Esophagus mucosa (tissue), 1 donor: ENCODE measurements around the gene CCT6A. TPM values are rescaled to one million over a fixed set of nuclear protein-coding genes. Genes with fewer than 3 reads are reported as not detected.
"Not testable (repeated sequence)": the region's sequence is repeated elsewhere in the genome, so short reads cannot be mapped to it uniquely, and the experiment has no call there.

Source experiments
- ATAC-seq: fragments of 200-7000 bp; cut with Tn5 transposase; one replicate; pipeline ENCODE4 v1.9.1; 2020
- total RNA-seq: library from RNA; stranded (reverse); gene quantifications from one replicate; pipeline ENCODE4 v1.2.4, GENCODE V29; 2023
- donor health status: DM: yes; HTN: yes; CAD: no.

The CCT6A gene, protein sequence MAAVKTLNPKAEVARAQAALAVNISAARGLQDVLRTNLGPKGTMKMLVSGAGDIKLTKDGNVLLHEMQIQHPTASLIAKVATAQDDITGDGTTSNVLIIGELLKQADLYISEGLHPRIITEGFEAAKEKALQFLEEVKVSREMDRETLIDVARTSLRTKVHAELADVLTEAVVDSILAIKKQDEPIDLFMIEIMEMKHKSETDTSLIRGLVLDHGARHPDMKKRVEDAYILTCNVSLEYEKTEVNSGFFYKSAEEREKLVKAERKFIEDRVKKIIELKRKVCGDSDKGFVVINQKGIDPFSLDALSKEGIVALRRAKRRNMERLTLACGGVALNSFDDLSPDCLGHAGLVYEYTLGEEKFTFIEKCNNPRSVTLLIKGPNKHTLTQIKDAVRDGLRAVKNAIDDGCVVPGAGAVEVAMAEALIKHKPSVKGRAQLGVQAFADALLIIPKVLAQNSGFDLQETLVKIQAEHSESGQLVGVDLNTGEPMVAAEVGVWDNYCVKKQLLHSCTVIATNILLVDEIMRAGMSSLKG
- total RNA-seq = 81.3 TPM

- peak; percentile 97 for ATAC-seq
Observed at GRCh38 chr7:56051339-56052191, at the start of gene CCT6A, which contains the start of gene PSPH. Gene CCT6A, plus strand, starts transcription at chr7:56051765. Its CDS starts 84 bp downstream, at chr7:56051849. Gene PSPH, minus strand, starts transcription at chr7:56051444. Its CDS starts 30,232 bp downstream, at chr7:56021212.

- ATAC-seq = no peak
Observed at GRCh38 chr7:56003749-56004148, 47.8 kb upstream of the CCT6A start.

DNA sequence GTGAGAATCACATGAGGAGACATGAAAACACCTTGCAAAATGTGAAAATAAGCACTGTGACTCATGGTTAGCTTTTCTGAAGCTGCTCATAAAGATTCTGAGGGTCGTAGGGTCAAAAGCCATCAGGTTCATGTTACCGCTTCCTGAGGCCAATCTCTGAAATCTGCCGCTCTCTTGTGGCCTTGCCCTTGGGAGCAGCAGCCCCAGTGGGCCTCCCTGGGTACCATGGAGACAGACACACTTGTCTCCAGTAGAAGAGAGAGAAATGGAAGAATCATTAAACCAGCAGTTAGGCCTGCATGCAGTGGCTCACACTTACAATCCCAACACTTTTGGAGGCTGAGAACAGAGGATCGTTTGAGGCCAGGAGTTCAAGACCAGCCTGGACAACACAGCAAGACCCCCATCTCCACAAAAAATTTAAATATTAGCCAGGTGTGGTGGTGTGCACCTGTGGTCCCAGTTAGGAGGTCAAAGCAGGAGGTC lies 44.4 kb upstream of the CCT6A start:
- ATAC-seq = no peak

DNA sequence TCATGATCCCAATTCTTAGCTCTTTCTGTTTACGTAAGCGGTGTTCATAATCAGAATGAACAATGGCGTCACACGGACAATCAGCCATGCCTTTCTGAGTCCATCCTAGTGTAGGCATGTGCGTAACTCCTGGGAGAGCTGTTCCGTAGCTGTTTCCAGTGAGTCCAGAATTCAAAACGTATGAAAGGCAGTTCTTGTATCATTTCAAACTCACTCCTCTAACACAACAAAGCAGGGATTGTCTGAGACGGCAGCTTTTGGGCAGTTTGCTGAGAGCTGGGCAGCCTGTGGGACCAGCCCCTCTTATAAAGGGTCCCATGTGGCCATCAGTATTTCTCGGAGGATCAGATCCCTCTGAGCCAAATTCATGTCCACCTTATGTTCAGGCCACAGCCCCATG lies 43.7 kb upstream of the CCT6A start:
- ATAC-seq = no peak

DNA sequence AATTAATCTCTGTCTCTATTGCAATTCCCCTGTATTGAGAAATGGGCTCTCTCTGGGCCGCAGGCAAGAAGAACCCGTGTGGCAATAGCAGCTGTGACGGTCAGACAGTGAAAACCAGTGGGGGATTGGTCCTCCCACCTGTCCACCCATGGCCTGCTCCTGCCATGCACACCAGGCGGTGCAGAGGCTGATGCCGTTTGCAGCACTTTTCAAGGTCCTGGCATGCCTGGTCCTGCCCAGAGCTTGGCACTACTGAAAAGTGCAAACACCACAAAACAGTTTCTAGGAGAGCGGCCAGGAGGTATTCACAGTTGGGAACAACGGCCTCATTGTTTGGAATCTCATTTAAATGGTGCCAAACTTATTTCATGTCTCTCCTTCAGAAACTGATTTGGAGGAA lies 41.9 kb upstream of the CCT6A start:
- peak; percentile 98 for ATAC-seq

- ATAC-seq = not testable (repeated sequence)
Observed at GRCh38 chr7:56017015-56017414, 34.5 kb upstream of the CCT6A start.

GRCh38 chr7:56019501-56019900 lies 32.1 kb upstream of the CCT6A start:
- no peak for ATAC-seq

DNA sequence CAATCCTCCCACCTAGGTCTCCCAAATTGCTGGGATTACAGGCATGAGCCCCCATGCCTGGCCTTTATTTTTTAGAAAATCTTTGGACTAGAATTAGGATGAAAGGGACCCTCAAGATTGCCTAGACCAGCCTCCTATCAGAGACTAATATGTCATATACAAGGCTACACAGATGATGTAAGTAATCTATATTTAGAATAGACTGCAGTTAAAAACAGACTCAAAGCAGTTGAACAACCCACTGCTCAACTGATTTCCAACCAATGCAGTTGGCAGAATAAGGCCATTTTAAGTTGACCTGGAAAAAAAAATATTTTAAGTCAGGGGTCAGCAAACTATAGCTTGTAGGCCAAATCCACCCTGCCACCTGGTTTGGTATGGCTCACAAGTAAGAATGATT lies 28.1 kb upstream of the CCT6A start:
- ATAC-seq = no peak

- ATAC-seq = peak; percentile 96
Observed at GRCh38 chr7:56026538-56026937, 25.0 kb upstream of the CCT6A start.

- ATAC-seq = peak; percentile 23
Observed at GRCh38 chr7:56028942-56029630, 22.5 kb upstream of the CCT6A start.

DNA sequence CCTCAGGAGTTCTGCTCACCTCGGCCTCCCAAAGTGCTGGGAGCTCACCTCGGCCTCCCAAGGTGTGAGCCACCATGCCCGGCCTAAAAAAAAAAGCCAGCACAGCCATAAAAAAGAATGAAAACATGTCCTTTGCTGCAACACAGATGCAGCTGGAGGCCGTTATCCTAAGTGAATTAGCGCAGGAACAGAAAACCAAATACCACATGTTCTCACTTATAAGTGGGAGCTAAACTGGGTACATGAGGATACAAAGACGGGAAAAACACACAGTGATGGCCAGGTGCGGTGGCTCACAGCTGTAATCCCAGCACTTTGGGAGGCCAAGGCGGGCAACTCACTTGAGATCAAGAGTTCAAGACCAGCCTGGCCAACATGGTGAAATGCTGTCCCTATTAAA lies 21.2 kb upstream of the CCT6A start:
- ATAC-seq = no peak

GRCh38 chr7:56031556-56031955 lies 20.0 kb upstream of the CCT6A start:
- not testable (repeated sequence) for ATAC-seq

DNA sequence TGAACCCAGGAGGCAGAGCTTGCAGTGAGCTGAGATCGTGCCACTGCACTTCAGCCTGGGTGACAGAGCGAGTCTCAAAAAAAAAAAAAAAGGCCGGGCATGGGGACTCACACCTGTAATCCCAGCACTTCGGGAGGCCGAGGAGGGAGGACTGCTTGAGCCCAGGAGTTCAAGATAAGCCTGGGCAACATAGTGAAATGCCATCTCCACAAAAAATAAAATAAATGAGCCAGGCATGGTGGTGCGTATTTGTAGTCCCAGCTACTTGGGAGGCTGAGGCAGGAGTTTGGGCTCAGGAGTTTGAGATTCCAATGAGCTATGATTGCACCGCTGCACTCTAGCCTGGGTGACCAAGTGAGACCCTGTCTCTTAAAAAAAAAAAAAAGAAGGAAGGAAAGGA lies 19.0 kb upstream of the CCT6A start:
- ATAC-seq = not testable (repeated sequence)

GRCh38 chr7:56033671-56034432 lies 17.7 kb upstream of the CCT6A start:
- peak; percentile 79 for ATAC-seq

DNA sequence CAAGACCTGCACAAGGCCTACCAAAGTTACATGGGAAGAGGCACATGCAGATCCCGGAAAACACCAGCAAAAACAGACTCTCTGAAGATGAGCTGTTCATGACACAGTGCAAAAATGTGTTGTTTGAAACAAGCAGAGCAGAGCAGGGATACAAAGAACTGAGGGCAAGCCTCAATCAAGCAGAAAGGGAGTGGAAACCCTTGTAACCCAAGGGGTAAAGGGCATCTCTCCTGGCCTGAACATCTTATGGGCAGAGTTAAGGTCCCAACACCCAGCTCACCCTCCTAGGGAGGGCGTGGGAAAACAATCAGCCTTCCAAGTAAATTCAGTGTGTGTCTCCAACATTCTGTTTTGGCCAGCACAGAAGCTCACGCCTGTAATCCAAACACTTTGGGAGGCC lies 10.8 kb upstream of the CCT6A start:
- ATAC-seq = no peak

DNA sequence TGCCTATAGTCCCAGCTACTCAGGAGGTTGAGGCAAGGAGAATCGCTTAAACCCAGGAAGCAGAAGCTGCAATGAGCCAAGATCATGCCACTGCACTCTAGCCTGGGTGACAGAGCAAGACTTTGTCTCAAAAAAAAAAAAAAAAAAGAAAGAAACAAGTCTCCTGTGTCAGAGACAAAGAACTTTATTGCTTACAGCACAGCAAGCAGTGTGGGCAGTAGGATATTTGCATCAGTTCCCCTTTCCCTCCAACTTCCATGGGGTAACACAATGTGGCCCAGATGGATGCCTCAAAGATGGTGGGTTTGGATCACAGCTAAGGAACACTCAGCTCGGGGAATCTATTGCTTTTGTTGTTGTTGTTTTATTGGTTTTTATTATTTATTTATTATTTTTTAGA lies 5.8 kb upstream of the CCT6A start:
- not testable (repeated sequence) for ATAC-seq

DNA sequence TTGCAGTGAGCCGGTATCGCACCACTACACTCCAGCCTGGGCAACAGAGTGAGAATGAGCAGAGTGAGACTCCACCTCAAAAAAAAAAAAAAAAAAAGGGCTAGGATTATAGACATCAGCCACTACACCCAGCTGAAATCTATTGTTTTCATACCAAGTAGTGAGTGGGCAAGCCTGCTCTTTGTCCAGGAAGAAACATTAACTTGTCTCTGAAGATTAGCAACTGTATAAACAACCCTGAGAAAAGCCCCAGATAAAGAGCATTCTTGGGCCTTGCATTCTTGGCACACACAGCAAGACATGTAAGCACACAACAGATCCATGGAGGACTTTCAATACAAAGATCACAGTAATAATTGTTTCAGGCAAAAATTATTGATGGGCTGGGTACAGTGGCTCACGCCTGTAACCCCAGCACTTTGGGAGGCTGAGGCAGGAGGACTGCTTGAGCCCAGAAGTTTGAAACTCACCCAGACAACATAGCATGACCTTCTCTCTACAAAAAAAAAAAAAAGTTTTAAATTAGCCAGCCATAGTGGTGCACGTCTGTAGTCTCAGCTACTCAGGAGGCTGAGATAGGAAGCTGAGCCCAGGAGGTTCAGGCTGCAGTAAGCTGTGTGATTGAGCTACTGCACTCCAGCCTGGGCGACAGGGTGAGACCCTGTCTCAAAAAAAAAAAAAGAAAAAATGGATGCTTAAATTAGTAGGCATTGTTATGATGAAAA lies 4.7 kb upstream of the CCT6A start:
- ATAC-seq = peak; percentile 58

GRCh38 chr7:56047446-56048116 lies 4.0 kb upstream of the CCT6A start:
- ATAC-seq = not testable (repeated sequence)

DNA sequence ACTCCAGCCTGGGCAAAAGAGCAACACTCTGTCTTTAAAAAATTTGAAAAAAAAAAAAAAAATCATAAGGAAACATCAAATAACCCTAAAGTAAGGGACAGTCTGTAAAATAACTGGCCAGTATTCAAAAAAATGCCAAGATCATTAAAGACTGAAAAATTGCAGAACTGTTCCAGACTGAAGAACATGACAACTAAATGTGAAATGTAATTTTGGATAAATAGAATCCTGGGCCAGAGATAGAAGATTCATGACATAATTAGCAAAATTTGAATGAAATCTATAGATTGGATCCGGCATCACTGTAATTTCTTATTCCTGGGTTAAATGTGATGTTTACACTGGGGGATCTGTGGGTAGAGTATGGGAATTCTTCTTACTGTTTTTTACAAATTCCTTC lies 3.3 kb upstream of the CCT6A start:
- ATAC-seq = no peak

DNA sequence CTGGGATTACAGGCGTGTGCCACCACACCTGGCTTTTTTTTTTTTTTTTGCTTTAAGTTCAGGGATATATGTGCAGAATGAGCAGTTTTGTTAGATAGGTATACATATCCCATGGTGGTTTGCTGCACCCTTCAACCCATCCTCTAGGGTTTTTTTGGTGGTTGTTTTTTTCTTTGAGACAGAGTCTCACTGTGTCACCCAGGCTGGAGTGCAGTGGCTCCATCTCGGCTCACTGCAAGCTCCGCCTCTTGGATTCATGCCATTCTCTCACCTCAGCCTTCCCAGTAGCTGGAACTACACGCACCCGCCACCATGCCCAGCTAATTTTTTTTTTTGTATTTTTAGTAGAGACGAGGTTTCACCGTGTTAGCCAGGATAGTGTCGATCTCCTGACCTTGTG lies 2.8 kb upstream of the CCT6A start:
- ATAC-seq = not testable (repeated sequence)

GRCh38 chr7:56051053-56051338 lies 569 bp upstream of the CCT6A start:
- no peak for ATAC-seq
